GM18951 (cell line): ENCODE results near the gene ACAP1.
"Not testable (repeated sequence)": the region's sequence is repeated elsewhere in the genome, so short reads cannot be mapped to it uniquely, and the experiment has no call there.

Experiments
- POLR2A ChIP-seq: IDR thresholded peaks from 4 replicates; pipeline ENCODE4 v1.6.1; 2011; ENCODE audit warnings: mild to moderate bottlenecking; ENCODE audit not compliant: insufficient read length, insufficient read depth; ENCODE audit errors: extremely low read depth
- in situ Hi-C: fragments of 300-500 bp; cut with MboI; formaldehyde crosslinking; loops from one replicate; pipeline ENCODE4 v1.12.0; 2022; ENCODE audit warnings: low sequenced_read_pairs, mixed read lengths, inconsistent platforms; ENCODE audit not compliant: unreplicated experiment

Gene ACAP1

DNA sequence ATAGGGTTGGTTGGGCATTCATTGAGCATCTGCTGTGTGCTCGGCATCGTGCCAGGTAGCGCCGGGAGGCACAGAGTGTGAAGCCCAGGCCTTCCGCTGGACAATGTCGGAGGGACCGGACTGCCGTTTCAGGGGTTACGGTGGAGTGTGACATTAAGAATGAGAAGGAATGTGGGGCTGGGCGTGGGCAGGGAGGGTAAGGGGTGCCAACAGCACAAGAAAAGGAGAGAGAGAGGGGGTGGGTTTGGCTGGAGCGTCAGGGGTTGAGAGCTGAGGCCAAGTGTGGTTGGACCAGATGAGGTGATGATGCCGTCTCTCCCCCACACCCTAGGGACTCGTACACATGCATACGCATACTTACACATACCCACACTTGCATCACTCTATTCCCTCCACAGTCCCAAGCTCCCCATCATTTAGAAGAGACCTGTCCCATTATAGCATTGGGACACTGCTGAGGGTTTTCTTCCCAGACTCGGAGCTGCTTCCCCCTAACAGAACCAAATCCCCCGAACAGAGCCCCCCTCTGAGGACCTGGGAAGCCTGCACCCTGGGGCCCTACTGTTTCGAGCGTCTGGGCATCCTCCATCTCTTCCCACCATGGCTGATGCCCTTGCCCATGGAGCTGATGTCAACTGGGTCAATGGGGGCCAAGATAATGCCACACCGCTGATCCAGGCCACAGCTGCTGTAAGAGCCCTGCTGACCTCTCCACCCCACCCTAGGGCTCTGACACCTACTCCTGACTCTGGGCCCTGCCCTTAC lies 12.3 kb downstream of the ACAP1 start:
- in situ Hi-C loops = no loop called here
- TF ChIP-seq POLR2A = no peak

DNA sequence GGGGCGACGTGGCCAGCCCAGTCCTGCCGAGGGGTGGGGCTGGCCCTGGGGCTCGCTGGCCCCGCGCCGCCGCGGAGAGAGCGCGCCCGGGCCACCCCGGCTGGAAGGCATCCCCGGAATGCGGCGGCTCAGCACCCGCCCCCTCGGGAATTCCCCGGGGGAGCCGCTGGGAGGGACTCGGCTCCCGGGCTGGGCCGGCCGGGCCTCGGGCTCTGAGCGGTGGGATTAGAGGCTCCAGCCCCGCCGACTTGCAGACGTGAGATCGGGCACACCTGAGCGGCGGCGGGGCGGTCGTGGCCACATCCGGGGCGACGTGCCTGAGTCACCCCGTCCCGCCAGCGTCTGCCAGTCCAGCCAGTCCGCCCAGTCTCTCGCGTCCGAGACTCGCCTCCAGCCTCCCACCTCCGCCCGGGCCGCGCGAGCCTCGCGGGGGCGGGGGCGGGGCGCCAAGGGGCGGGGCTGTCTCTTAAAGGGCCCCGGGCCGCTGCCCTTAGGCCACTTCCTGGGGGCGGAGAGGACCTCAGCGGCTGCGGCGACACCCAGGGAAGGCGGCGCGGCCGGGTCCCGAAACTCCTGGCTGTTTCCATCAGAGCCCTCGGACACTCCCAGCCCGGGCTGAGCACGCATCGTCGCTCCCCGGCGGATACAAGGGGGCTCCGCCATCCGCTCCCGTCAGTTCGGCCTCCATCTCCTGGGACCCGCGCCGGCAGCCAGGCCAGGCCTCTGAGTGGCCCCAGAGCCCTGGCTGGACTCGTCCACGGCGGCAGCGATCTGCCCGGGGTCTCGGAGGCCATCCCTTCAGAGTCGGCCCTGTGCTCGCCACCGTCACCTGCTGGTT lies 15.6 kb downstream of the ACAP1 start, which contains the start of gene KCTD11:
Gene KCTD11, plus strand, starts transcription at position 498 of the 838 bp plus-strand sequence.
- peak; percentile 67 for TF ChIP-seq POLR2A
- in situ Hi-C loops = no loop called here

DNA sequence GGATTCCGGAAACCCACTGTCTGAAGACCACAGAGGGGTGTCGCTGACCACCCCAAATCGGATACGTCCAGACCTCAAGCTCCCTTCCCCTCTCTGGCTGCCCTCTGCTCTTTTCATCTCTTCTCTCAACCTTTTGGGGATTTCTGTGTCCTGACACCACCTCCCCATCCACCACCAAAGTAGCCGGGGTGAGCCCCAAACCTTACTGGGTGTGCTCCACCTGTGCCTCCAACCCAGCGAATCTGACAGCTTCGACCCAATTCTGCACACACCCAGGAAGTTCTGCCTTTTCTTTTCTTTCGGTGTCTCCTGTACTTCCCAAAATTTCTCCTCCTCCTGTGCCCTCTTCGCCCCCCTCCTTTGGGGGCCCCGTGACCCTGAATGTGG lies 16.2 kb downstream of the ACAP1 start:
- TF ChIP-seq POLR2A = no peak
- in situ Hi-C loops = no loop called here

DNA sequence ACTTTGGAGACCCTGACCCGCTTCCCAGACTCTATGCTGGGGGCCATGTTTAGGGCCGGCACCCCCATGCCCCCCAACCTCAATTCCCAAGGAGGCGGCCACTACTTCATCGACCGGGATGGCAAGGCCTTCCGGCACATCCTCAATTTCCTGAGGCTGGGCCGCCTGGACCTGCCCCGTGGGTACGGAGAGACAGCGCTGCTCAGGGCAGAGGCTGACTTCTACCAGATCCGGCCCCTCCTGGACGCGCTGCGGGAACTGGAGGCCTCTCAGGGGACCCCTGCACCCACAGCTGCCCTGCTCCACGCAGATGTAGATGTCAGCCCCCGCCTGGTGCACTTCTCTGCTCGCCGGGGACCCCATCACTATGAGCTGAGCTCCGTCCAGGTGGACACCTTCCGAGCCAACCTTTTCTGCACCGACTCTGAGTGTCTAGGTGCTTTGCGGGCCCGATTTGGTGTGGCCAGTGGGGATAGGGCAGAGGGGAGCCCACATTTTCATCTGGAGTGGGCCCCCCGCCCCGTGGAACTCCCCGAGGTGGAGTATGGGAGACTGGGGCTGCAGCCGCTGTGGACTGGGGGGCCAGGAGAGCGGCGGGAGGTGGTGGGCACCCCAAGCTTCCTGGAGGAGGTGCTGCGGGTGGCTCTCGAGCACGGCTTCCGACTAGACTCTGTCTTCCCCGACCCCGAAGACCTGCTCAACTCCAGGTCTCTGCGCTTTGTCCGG lies 16.7 kb downstream of the ACAP1 start:
- in situ Hi-C loops = no loop called here
- TF ChIP-seq POLR2A = no peak

DNA sequence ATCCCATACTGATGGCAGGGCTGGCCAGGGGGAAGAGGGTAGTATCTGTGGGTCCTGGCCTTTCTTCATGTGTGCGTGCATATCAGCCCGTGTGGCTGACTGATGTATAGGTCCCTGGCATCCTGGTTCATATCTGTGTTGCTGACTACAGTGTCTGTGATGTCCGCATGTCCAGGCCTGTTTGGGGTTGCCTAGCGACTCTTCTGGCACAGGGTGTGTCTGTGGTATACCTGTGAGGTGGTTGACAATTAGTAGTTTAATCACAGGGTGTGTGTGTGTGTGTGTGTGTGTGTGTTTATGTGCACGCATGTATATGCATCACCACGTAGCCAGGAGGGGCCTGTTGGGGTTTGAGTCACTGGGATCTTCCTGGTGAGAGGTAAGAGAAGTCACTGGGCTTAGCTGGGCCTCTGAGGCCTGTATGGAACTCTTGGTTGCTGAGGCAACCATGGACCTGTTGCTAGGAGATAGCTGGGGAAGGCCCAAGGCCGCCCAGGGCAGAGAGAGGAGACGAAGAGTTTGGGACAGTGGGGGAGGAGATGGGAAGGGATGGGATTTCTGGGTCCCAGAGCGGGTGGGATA lies 18.0 kb downstream of the ACAP1 start:
- TF ChIP-seq POLR2A = no peak

DNA sequence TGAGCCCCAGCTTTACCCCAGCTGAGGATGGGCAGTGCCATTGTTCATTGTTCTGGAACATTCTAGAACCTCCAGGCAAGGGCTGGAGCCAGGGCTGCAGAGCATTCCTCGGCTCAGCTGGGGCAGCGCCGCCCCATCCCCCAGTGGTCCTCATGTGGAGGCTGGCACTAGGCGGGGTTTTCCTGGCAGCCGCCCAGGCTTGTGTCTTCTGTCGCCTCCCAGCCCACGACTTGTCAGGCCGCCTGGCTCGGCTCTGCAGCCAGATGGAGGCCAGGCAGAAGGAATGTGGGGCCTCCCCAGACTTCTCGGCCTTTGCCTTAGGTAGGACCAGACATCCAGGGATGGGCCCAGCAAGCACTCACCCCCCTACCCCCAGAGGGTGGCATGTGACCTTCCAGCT lies 18.7 kb downstream of the ACAP1 start, which contains the start of gene TMEM95:
Gene TMEM95, plus strand, starts transcription at position 104 of the 400 bp plus-strand sequence. Its CDS starts 49 bp downstream, at position 153.
- no peak for TF ChIP-seq POLR2A
- in situ Hi-C loops = no loop called here

More for the DNA sequence above, 18.0 kb downstream of the ACAP1 start:
- in situ Hi-C loops = no loop called here

DNA sequence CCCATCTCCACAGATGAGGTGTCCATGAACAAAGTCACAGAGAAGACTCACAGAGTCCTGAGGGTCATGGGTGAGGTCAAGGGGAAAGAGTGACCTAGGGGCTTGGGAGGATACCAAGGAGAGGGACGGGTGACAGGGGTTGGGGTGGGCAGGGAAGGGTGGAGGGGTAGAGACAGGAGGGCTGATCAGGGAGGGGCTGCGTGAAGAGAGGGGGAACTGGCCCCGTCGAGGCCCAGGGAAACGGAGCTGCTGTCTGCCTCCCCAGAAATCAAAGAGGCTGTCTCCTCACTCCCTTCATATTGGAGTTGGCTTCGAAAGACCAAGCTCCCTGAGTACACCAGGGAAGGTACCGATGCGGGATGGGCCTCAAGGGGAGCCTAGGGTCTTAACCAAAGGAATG lies 19.2 kb downstream of the ACAP1 start:
- no peak for TF ChIP-seq POLR2A
- in situ Hi-C loops = no loop called here

DNA sequence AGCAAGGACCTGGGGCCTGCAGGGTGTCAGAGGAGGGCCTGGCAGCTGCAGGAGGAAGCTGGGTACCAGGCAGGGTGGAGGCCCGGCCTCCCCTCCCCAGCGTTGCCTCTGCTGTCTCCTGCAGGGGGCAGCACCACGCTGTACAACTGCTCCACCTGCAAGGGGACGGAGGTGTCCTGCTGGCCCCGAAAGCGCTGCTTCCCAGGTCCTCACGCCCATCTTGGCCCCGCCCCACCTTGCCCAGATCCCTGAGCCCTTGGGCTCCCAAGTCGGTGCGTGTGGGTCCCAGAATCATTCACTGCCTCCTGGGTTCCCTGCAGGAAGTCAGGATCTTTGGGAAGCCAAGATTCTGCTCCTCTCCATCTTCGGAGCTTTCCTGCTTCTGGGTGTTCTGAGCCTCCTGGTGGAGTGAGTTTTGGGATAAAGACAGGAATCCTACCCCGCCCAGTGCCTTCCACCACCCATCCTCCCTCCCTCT lies 19.8 kb downstream of the ACAP1 start:
- in situ Hi-C loops = no loop called here

DNA sequence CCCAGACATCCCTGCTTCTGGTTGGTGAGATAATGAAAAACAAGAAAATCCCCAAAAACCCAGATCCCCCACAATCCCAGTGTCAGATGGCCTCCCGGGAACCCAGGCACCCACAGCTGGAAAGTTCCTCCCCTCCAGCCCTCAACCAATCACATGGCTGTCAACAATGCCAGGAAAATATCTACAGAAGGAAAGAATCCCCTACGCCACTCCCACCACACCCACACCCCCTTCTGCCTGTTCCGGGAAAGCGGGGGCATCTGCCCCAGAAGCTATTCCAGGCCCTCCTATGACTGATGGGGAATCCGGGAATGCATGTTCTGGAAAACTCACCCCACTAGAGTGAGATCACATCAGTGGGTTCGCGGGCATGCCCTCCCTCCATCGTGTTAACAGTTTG lies 20.4 kb downstream of the ACAP1 start:
- no peak for TF ChIP-seq POLR2A
- in situ Hi-C loops = no loop called here

More for the DNA sequence above, 19.8 kb downstream of the ACAP1 start:
- TF ChIP-seq POLR2A = no peak

DNA sequence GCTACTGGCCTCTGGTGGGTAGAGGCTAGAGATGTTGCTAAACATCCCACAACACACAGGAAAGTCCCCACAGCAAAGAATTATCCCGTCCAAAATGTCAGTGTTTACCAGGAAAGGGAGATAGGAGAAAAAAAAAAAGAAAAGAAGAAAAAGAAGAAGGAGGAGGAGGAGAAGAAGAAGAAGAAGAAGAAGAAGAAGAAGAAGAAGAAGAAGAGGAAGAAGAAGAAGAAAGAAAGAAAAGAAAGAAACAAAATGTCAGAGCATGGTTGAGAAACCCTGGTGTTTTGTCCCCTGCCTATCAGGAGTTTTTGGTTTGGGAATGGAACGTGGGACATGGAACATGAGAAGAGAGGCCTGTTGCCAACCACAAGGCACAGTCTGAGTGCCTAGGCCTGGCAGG lies 21.1 kb downstream of the ACAP1 start:
- TF ChIP-seq POLR2A = no peak
- in situ Hi-C loops = no loop called here

DNA sequence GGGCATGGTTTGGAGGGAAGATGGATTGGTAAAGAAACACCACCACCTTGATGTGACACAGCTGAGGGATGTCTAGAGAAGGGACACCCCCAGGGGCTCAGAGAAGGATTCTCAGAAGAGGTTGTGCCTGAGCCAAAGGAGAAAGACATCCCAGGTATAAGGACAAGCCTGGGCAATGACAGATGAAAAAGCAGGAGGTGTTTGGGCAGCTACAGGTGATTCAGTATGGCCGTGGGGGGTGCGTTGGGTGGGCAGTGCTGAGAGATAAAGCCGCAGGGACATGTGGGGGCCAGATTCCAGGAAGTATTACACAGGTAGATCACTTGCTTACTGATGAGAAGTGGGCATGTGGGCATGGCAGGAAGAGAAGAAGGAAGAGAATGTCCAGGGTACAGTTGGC lies 25.6 kb downstream of the ACAP1 start:
- TF ChIP-seq POLR2A = no peak
- in situ Hi-C loops = no loop called here

DNA sequence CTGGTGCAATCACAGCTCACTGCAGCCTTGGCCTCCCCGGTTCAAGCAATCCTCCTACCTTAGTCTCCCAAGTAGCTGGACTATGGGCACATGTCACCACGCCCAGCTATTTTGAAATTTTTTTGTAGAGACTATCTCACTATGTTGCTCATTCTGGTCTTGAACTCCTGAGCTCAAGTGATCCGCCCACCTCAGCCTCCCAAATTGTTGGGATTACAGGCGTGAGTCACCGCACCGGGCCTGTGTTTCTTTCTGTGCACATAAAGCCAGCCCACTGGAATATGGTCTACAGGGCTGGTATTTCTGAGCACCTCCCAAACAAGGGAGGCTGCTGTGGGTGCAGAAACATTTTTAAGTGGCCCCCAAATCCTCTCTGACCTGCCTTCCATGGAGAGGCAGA lies 27.0 kb downstream of the ACAP1 start:
- no peak for TF ChIP-seq POLR2A
- in situ Hi-C loops = no loop called here

DNA sequence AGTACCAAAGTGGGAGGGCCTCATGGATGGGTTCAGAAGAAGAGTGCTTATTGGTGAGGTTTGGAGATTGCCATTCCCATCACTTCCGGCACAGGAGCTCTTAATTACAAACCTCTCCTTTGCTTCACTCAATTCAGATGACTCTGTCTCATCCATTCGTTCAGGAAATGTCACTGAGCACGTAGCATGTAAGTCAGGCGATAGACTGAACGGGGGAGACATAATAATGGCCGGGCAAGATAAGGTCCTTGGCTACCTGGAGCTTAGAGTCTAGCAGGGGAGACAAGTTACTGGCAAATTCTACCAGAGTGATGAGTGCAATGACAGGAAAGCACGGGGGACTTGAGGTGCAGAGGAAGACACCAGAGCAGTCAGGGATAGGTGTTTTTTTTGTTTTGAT lies 29.6 kb downstream of the ACAP1 start:
- in situ Hi-C loops = not testable (repeated sequence)

DNA sequence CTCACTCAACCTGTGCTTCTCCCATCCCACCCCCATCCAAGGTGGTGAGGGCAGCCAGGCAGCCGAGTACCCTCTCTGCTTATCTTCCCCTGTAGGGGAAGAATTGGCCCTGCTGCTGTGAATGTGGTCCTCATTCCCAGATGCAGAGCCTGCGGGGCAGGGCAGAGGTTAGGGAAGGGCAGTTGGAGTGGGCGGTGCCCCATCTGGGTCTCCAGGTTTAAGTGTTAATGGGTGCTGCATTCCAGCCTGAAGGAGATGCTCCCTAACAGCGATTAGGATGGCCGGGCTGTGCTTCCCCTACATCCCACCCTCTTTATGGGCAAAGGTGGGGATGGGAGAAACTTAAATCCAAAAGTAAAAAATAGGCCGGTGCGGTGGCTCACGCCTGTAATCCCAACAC lies 30.8 kb downstream of the ACAP1 start:
- in situ Hi-C loops = no loop called here
- TF ChIP-seq POLR2A = no peak
